KMS-11 (cell line): ENCODE measurements around the gene TRUB2.
A peak's percentile ranks its signal among the peaks of the same experiment; 100 is the strongest.

Experiments
- H2AFZ ChIP-seq: fragments of 200-600 bp; sonication (generic); 2 replicates; pipeline ENCODE4 v1.6.1; 2016; ENCODE audit warnings: antibody characterized with exemption, mixed run types, low read depth
- H3K27ac ChIP-seq: fragments of 200-600 bp; sonication (generic); 2 replicates; pipeline ENCODE4 v1.6.1; 2016; ENCODE audit warnings: mild to moderate bottlenecking, mixed run types
- H3K27me3 ChIP-seq: fragments of 200-600 bp; sonication (generic); 2 replicates; pipeline ENCODE4 v1.6.1; 2017; ENCODE audit warnings: mild to moderate bottlenecking, low read depth, mixed run types, moderate library complexity; ENCODE audit not compliant: insufficient read depth
- H3K36me3 ChIP-seq: fragments of 200-600 bp; sonication (generic); 2 replicates; pipeline ENCODE4 v1.6.1; 2017; ENCODE audit warnings: mild to moderate bottlenecking, mixed run types; ENCODE audit not compliant: insufficient read depth
- H3K4me1 ChIP-seq: fragments of 200-600 bp; sonication (generic); 2 replicates; pipeline ENCODE4 v1.6.1; 2016; ENCODE audit warnings: mild to moderate bottlenecking, low read depth, mixed run types; ENCODE audit not compliant: poor library complexity, severe bottlenecking
- H3K4me2 ChIP-seq: fragments of 200-600 bp; sonication (generic); 2 replicates; pipeline ENCODE4 v1.7.0; 2016; ENCODE audit warnings: mild to moderate bottlenecking, mixed run types
- H3K4me3 ChIP-seq: fragments of 200-600 bp; sonication (generic); IDR thresholded peaks from 2 replicates; pipeline ENCODE4 v1.6.1; 2017; ENCODE audit warnings: low read depth, low read length, mixed read lengths; ENCODE audit not compliant: insufficient read depth
- H3K79me2 ChIP-seq: fragments of 200-600 bp; sonication (generic); 2 replicates; pipeline ENCODE4 v1.6.1; 2016; ENCODE audit warnings: low read depth, mixed run types; ENCODE audit not compliant: insufficient read depth
- H3K9ac ChIP-seq: fragments of 200-600 bp; sonication (generic); 2 replicates; pipeline ENCODE4 v1.6.1; 2016; ENCODE audit warnings: mild to moderate bottlenecking, mixed run types
- H4K20me1 ChIP-seq: fragments of 200-600 bp; sonication (generic); 2 replicates; pipeline ENCODE4 v1.6.1; 2016; ENCODE audit warnings: mild to moderate bottlenecking, mixed run types; ENCODE audit not compliant: insufficient read depth
- CTCF ChIP-seq: fragments of 200-600 bp; sonication (generic); conservative IDR thresholded peaks from 2 replicates; pipeline ENCODE4 v1.6.1; 2017; ENCODE audit warnings: low read depth, mild to moderate bottlenecking, antibody characterized with exemption, low read length, moderate library complexity, mixed read lengths

The TRUB2 gene

GRCh38 chr9:128276574-128277270 lies 45.5 kb downstream of the TRUB2 start:
- peaks cover 9% of the 10 kb centered on the region; the same call in 1 of the 2 replicates for H3K79me2 ChIP-seq
- H3K4me3 ChIP-seq, result no peak overlapping the region
- peak overlapping the region; percentile 91 for H3K4me2 ChIP-seq
- H3K27me3 ChIP-seq, result no peaks in the 10 kb centered on the region
- H3K9ac ChIP-seq, result peak overlapping the region; percentile 62; the same call in 1 of the 2 replicates
- TF ChIP-seq CTCF, result no peak
- peak overlapping the region; percentile 86; the same call in 1 of the 2 replicates for H2AFZ ChIP-seq
- no peak overlapping the region for H3K27ac ChIP-seq
- H3K4me1 ChIP-seq, result peaks cover 9% of the 10 kb centered on the region
- no peaks in the 10 kb centered on the region for H3K36me3 ChIP-seq
- no peaks in the 10 kb centered on the region for H4K20me1 ChIP-seq

GRCh38 chr9:128276008-128276573 lies 46.2 kb downstream of the TRUB2 start, which contains the start of gene SWI5:
Gene SWI5 (plus strand): TSS chr9:128276276.
- H3K27ac ChIP-seq, result no peak within 1 kb of the TSS

GRCh38 chr9:128275198-128276007 lies 46.8 kb downstream of the TRUB2 start, which contains the start of gene GOLGA2:
Gene GOLGA2 (minus strand): TSS chr9:128276007. CDS start chr9:128275976, 31 bp downstream.
- no peak within 1 kb of the TSS for H3K4me3 ChIP-seq
- no peak within 1 kb of the TSS for H3K27ac ChIP-seq
- H3K36me3 ChIP-seq, result no peaks in the 10 kb centered on the region
- peaks cover 9% of the 10 kb centered on the region for H3K4me1 ChIP-seq
- no peak for TF ChIP-seq CTCF
- H3K4me2 ChIP-seq, result peak within 1 kb of the TSS; percentile 100
- peaks cover 9% of the 10 kb centered on the region; the same call in 1 of the 2 replicates for H3K79me2 ChIP-seq
- H3K9ac ChIP-seq, result peak within 1 kb of the TSS; percentile 64
- H4K20me1 ChIP-seq, result no peaks in the 10 kb centered on the region
- H3K27me3 ChIP-seq, result no peaks in the 10 kb centered on the region
- H2AFZ ChIP-seq, result peak within 1 kb of the TSS; percentile 86

More at GRCh38 chr9:128276008-128276573, 46.2 kb downstream of the TRUB2 start, which contains the start of gene SWI5:
- Histone ChIP-seq H3K27me3 (no peaks in the 10 kb centered on the region), H4K20me1 (no peaks in the 10 kb centered on the region), H3K9ac (peak within 1 kb of the TSS; percentile 64), H3K4me3 (no peak within 1 kb of the TSS), H3K4me1 (peaks cover 9% of the 10 kb centered on the region), H2AFZ (peak within 1 kb of the TSS; percentile 86), H3K36me3 (no peaks in the 10 kb centered on the region), H3K4me2 (peak within 1 kb of the TSS; percentile 100), H3K79me2 (peaks cover 9% of the 10 kb centered on the region; the same call in 1 of the 2 replicates)
- TF ChIP-seq CTCF, result no peak

GRCh38 chr9:128274245-128274644 lies 48.0 kb downstream of the TRUB2 start:
- H4K20me1 ChIP-seq, result no peaks in the 10 kb centered on the region
- H3K4me3 ChIP-seq, result no peak overlapping the region
- peak overlapping the region; percentile 100; the same call in 1 of the 2 replicates for H3K4me2 ChIP-seq
- no peak overlapping the region for H3K27ac ChIP-seq
- no peak for TF ChIP-seq CTCF
- H2AFZ ChIP-seq, result no peak overlapping the region
- no peaks in the 10 kb centered on the region for H3K36me3 ChIP-seq
- no peaks in the 10 kb centered on the region for H3K27me3 ChIP-seq
- peaks cover 9% of the 10 kb centered on the region for H3K4me1 ChIP-seq
- H3K79me2 ChIP-seq, result peaks cover 9% of the 10 kb centered on the region; the same call in 1 of the 2 replicates
- H3K9ac ChIP-seq, result no peak overlapping the region
